Activated naive CD4-positive, alpha-beta T cell treated with Interleukin-2 at 50 U/mL for 16 hours (primary cell): Measurements from ENCODE around the gene EXD1.
"Not testable (repeated sequence)": the region's sequence is repeated elsewhere in the genome, so short reads cannot be mapped to it uniquely, and the experiment has no call there.

Experiments
- DNase-seq: peaks from one replicate; pipeline ENCODE4 v3.0.0-alpha.2; 2020

Gene EXD1, protein sequence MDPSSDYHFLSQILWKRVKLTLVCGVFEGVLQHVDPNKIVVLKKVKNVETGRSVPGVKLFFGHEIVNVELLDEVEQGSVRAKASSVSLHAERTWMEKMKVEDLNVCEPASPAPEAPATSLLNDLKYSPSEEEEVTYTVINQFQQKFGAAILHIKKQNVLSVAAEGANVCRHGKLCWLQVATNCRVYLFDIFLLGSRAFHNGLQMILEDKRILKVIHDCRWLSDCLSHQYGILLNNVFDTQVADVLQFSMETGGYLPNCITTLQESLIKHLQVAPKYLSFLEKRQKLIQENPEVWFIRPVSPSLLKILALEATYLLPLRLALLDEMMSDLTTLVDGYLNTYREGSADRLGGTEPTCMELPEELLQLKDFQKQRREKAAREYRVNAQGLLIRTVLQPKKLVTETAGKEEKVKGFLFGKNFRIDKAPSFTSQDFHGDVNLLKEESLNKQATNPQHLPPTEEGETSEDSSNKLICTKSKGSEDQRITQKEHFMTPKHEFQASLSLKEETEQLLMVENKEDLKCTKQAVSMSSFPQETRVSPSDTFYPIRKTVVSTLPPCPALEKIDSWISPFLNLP

DNA sequence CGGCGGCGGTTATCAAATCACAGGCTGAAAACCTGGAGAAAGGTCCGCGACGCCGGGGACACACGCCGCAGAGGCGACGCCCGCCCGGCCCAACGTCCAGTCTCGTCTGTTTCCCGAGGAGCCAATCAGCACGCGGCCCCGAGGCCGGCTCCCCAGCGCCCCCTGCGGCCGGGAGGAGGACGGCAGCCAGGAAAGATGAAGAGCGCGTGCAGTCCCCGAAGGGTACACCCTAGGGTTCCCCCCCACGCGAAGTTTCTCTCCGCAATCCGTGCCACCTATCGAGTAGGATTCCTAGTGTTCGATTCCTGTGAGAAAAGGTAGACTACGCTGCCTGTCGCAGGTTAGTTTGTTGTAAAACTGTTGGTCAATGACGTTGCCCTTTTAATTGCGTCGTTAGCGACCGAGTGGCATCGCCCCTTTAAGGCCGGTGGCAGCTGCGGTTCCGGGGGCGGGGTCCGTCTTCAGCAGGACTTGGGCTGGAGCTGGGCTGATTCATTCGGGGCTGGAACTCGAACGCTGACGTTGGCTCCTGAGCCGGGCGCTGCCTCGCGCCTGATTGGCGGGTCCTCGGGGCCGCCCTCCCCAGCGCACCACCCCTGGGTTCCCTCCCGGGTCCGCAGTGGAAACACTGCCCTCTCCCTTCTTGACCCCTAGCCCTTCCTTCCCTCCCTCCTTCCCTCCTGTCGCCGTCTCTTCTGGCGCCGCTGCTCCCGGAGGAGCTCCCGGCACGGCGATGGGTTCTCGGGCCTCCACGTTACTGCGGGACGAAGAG lies at the start of gene EXD1, which contains the start of gene CHP1:
Gene EXD1, minus strand, starts transcription at position 108 of the 772 bp plus-strand sequence. CDS start 4,182 bp downstream, outside the sequence.
Gene CHP1, plus strand, starts transcription at position 619 of the 772 bp plus-strand sequence. Its CDS starts 115 bp downstream, at position 734.
- peak; percentile 98 for DNase-seq

DNA sequence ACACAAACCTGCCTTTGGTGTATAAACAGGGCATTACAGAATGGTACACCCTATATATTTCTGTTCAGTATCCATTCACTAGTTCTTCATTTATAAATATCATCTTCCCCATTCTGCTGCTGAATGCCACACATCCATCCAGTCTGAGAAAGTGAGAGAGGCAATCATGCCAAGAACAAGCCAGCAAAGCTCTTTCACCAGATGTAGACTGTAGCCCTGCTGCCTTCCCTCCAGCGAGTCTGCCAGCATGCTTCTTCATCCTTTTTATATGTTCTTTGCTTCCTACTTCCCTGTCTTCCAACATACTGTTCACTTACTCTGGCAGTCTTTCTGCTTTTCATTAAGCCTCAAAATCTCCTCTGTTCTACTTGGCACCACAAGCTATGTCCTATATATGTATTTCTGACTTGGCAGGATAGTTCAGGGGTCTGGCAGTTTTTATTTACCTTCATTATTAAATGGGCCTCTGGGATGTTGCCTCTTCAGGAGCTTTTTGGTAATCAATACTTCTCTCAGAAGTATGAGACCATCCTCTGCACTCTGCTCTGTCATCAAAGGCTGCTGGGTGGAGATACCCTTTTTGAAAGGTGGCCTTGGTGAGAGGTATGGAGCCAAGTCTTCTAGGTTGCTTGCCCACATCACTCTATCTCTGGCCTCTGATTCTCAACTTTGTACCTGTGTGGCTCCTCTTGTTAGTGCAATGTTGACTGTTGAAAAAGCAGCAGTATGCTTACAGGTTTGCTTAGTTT lies 49.2 kb upstream of the EXD1 start:
- DNase-seq, result no peak

DNA sequence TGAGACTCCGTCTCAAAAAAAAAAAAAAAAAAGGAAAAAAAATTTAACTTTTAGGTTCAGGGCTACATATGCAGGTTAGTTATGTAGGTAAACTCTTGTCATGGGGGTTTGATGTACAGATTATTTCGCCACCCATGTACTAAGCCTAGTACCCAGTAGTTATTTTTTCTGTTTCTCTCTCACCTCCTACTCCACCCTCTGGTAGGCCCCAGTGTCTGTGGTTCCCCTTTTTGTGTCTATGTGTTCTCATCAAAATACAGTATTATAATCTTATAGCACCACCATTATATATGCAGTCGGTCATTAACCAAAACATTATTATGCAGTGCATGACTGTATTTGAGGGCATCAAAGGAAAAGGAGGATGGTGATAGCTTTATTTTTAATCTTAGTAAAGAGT lies 47.8 kb upstream of the EXD1 start:
- no peak for DNase-seq

DNA sequence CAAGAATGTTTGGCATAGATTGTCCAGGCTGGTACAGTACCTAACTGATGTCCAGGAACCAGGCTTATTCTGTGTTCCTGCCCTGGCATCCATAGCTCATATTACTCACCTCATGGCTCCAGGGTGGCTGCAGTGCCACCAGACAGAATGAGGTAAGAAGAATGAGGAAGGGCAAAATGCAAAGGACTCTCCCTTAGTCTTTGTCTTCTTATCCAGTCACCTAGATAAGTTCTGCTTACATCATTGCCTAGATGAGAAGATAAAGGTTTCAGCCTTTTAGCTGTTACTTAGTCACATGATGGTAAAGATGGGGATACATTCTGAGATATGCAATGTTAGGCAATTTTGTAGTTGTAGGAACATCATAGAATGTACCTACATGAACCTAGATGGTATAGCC lies 46.3 kb upstream of the EXD1 start:
- no peak for DNase-seq

DNA sequence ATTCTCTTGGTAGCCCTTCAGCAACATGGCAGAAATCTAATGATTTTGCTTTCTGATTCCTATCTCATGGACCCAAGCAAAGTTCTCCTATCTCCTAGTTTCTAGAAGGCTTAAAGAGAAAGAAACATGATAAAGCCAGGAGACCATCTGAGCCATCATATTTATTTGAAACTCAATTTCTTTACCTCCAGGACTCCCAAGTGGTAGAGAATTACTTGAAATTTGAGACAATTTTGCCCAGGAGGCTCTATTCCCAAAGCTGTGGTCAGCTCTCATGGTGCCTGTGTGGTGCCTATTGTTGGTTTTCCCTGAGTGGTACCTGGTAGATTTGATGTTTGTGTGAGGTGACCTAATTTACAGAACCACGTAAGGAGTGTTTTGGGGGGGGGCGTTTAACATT lies 39.3 kb upstream of the EXD1 start:
- DNase-seq, result no peak

DNA sequence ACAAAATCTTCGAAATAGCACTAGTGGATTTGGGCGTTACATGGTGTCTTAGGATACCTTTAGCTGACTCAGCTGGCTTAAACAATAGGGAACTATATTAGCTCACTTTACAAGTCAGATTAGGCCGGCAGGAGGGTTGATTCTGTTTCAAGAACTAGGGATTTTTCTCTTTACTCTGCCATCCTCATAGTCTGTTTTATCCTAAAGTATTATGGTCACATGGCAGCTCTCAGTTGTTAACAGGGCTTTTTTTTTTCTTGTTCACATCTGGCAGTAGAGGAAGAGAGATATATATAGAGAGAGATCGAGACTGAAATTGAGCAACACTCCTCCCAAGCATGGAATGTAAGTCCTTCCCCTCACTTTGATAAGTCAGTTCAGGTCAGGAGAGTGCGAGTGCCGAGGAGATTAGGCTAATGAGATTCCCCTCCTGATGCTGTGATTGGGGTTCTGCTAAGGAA lies 33.4 kb upstream of the EXD1 start:
- no peak for DNase-seq

DNA sequence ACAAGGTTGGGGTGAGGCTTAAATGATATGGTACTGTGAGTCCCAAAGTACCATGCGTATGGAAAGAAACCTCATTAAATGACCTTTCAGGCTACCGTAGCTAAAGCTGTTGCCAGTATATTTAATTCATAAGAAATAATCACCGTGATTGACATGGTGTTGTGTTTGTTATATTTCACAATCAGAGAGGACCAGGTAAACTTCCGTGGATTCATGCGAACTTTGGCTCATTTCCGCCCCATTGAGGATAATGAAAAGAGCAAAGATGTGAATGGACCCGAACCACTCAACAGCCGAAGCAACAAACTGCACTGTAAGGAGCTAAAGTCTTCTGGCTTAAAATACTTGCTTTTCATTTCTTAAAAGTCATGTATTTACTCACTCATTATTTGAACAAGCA lies 32.0 kb upstream of the EXD1 start:
- DNase-seq, result no peak

DNA sequence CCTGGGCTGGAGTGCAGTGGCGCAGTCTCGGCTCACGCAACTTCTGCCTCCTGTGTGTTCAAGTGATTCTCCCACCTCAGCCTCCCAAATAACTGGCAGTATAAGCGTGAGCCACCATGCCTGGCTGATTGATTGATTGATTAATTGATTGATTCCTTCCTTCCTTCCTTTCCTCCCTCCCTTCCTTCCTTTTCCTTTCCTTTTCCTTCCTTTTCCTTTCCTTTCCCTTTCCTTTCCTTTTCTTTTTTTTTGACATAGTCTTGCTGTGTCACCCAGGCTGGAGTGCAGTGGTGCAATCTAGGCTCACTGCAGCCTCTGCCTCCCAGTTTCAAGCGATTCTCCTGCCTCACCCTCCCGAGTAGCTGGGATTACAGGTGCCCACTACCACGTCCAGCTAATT lies 30.4 kb upstream of the EXD1 start:
- not testable (repeated sequence) for DNase-seq

DNA sequence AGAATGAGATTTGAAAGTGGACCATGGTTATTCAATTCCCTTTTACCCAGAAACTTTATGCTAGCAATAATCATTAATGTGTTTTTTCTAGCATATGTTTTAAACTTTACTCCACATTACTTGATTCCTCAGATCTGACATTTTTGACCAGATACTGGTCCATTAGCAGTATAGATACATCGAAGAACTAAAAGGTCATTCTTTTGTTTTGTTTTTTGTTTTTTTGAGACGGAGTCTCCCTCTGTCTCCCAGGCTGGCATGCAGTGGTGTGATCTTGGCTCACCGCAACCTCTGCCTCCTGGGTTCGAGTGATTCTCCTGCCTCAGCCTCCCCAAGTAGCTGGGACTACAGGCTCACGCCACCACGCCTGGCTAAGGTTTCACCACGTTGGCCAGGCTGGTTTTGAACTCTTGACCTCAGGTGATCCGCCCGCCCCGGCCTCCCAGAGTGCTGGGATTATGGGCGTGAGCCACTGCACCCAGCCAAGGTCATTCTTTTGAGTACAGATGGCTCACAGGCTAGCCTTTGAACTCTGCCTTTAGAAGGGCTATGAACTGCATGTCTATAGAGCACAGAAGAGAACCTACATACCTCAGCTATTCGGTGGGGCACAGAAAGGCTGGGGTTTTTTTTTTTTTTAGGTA lies 29.1 kb upstream of the EXD1 start:
- DNase-seq, result no peak

DNA sequence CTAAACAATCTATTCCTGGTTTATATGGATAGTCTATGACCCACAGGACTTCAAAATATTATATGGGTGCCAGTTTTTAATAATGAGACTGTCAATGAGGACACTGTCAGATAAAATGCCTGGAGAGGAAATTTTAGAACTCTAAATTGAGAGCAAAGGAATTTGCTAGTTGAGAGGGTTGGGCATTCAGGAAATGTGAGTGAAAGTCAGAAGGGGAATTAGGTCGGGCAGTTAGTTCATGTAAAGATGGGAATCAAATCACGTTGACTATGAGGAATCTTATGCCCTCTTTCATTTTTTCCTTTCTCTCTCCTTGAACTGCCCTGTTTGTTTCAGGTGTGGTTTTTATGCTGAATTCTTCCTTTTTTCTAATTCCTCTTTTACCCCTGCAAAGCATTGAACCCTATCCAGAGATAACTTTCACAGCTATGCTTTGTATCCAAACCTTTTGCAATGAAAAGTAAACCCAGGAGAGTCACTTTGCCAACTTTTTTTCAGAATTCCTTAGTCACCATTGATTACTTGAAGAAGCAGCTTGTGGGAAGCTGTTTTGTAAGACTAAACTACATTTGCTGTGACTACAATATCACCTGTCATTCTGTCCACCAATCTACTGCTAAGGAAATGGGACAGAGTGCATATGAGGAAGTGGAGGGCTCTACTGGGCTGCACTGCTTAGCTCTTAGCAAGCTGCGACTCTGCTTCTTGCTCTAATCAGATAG lies 28.4 kb upstream of the EXD1 start:
- no peak for DNase-seq

DNA sequence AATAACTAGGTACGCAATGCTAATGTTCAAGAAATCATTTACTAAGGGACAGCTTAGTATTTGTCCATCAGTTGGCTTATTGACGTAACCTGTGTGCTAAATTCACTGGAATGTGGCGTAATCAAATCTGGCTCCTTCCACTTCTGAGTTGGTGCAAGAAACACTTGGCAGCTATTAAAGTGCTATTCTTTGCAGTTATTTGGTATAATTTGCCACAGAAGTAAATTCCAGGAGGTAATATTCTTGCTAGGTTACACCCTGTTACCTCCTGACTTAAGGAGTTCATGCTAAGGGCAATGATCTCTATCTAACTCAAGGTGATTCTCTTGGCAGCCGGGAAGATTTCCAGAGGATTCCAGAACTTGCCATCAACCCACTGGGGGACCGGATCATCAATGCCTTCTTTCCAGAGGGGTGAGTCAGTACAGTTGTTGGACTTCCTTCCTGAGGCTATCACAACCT lies 26.1 kb upstream of the EXD1 start:
- DNase-seq, result no peak

DNA sequence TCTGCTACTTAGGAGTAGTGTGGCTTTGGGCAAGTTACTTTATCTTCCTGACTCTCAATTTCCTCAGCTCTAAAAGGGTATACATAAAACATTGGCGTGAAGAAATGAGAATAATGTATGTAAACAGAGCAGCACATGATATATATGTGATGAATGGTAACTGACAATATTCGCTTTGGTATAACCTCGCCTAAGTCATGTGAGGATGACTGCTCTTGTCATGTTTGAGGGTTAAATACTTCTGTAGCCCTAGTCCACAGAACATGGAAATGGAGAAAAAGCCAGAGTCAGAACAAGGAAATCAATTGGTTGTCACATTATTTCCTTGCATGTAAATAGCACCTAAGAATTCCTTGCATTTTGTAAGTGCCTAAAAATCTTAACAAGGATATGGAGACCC lies 25.5 kb upstream of the EXD1 start:
- DNase-seq, result no peak

DNA sequence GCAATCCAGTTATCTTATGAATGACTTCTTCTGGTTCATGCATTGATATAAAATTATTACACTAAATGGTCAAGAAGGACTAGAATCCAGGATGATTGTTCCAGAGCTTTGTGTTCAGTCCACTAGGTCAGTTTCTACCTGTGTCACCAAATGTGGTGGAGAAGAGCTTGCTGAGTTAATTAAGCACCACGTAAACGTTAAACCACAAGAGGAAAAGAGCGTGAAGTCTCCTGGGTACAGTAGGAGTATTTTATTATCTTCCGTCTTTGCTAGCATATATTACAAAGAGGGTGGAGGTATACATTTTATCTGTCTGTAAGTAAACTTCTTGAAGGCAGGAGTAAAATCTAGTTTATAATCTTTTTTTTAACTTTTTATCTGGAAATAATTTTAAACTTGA lies 24.0 kb upstream of the EXD1 start:
- no peak for DNase-seq

DNA sequence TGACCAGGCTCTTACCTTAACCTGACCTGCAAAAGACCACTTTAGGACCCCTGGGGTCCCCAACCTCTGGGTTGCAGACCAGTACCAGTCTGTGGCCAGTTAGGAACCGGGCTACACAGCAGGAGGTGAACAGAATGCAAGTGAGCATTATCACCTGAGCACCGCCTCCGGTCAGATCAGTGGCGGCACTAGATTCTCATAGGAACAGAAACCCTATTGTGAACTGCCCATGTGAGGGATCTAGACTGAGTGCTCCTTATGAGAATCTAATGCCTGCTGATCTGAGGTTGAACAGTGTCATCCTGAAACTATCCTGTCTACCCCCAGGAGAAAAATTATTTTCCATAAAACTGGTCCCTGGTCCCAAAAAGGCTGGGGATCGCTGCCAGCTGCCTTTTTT lies 20.9 kb upstream of the EXD1 start:
- no peak for DNase-seq

DNA sequence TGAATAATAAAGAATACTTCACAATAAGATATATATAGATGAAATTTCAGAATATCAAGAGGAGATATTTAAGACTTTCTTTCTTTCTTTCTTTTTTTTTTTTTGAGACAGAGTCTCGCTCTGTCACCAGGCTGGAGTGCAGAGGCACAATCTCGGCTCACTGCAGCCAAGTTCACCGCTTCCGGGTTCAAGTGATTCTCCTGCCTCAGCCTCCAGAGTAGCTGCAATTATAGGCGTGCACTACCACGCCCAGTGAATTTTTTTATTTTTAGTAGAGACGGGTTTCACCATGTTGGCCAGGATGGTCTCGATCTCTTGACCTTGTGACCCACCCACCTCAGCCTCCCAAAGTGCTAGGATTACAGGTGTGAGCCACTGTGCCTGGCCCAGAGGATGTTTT lies 20.2 kb upstream of the EXD1 start:
- not testable (repeated sequence) for DNase-seq

DNA sequence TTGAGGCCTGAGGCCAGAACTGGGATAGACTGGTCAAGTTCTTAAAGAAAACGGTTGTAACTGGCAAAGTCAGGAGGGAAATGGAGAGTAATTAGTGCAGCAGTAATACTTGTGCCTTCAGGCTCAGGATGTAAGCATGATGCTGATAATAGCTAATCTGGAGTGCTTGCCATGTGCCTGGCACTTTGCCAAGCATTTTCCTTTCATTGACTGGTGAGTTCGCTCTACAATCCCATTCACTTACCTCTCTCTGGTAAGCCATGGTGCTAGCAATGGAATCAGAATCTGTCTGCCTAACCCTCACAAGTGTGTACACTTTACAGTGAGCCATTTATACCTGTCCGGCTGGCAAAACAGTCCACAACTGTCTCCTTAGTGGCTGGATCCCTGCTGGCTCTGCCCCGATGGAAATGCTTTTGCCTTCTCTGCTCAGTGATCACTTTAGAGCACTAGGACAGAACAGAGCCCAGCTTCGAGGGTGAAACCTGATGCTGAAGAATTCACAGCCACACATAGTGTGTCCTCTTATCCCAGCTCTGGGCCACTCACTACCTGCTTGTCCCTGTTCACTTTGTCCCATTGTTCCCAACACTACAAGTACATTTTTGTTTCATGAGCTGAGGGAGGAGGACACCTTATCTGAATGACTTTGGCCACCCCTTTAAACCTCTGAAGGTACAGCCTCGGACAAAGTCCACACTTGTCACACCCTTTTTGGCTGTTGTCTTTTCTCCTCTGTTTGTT lies 10.8 kb upstream of the EXD1 start:
- no peak for DNase-seq

DNA sequence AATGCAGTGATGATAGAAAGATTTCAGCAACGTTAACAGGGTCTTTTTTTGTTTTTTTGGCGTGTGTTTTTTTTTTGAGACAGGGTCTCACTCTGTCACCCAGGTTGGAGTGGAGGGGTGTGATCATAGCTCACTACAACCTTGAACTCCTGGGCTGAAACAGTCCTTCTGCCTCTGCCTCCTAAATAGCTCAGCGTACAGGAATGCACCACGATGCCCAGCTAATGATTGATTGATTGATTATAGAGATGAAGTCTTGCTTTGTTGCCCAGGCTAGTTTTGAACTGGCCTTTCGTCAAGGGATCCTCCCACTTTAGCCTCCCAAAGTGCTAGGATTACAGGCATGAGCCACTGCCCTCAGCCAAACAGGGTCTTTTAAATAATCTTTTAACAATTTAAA lies 7.5 kb upstream of the EXD1 start:
- DNase-seq, result no peak

DNA sequence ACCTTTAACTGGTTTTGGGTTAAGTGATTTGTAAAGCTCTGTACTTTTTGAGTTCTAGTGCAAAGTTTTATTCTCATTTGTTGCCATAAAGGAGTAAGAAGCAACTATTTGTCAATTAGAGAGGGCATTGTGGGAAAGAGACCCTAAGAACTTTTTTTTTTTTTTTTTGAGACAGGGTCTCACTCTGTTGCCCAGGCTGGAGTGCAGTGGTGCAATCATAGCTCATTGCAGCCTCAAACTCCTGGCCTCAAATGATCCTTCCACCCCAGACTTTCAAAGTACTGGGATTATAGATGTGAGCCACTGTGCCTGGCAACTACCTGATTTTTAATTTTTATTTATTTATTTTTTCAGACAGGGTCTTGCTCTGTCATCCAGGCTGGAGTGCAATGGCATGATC lies 5.4 kb upstream of the EXD1 start:
- no peak for DNase-seq

DNA sequence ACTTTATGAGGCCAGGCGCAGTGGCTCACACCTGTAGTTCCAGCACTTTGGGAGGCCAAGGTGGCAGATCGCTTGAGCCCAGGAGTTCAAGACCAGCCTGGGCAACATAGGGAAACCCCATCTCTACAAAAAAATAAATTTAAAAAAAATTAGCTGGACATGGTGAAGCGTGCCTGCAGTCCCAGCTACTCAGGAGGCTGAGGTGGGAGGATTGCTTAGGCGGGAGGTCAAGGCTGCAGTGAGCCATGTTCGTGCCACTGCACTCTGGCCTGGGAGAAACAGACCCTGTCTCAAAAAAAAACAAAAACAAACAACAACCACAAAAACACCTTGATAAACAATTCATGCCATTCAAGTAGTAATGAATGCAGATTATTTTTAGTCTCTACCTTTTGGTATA lies 4.7 kb upstream of the EXD1 start:
- not testable (repeated sequence) for DNase-seq

DNA sequence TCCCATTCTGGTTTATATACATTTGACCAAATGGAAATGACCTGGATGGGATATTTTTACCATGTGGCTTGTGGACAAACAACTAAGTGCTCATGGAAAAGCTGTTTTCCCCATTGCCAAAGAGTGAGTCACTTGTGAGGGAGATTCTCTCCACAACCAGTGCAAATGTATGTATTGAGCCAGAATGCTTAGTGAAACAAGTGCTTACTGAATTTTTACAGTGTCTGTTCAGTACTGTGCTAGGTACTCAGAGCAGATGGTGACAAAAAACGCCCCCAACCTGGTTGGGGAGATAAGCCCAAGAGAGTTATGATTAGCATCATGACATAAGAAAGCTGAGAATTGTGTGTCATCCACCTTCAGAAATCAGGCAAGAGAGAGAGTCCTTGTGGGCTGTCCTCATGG lies 2.8 kb upstream of the EXD1 start:
- DNase-seq, result no peak
